Measurements from ENCODE around the gene SLC25A19. TPM values are rescaled to one million over a fixed set of nuclear protein-coding genes. Genes with fewer than 3 reads are reported as not detected.

Gene SLC25A19
- total RNA-seq, 1 experiment from 2014 or later, result 29.0 TPM

- H3K9me3 ChIP-seq (ENCODE audit: control insufficient read depth, insufficient read depth, low read depth, low read length), result no peaks in the 10 kb centered on the region
- intact Hi-C loops (cut with micrococcal nuclease; ENCODE audit: unreplicated experiment) (no loop called here), in situ Hi-C loops (cut with HindIII; ENCODE audit: low pct_unique_long_range_greater_than_20kb, low sequenced_read_pairs) (no loop called here)
- ChIA-PET POLR2A (no interaction called here), CTCF (interaction anchor here (0.6 kb wide), 1 partner anchor 133 kb away, joined by 7 read pairs; no protein-coding TSS in a partner anchor)
- no peaks in the 10 kb centered on the region for H3K36me3 ChIP-seq (ENCODE audit: control insufficient read depth, insufficient read depth, low read length)
- DNase-seq (ENCODE audit: low read depth, low spot score) (no peak), ATAC-seq (no peak)
- 0 out of 2 replicates have a peak, but pooled peaks have one; percentile 5 for TF ChIP-seq POLR2AphosphoS5 (IDR thresholded peaks at IDR 0.05; ENCODE audit: low read depth, low read length)
- TF ChIP-seq REST (IDR thresholded peaks at IDR 0.05; ENCODE audit: insufficient read depth in 1 of 2, low read depth in 2 of 2, low read length in 1 of 2), result peak in 1 of 2 experiments; percentile 75; a peak in 3 of 4 replicates
- TF ChIP-seq CTCF (IDR thresholded peaks at IDR 0.05), result no peak
- TF ChIP-seq SIN3A (IDR thresholded peaks at IDR 0.05; ENCODE audit: borderline replicate concordance, insufficient read depth, low read depth, low read length), result no peak
- no peak for TF ChIP-seq TCF7L2 (IDR thresholded peaks at IDR 0.05; ENCODE audit: low read depth, low read length)
- H3K27me3 ChIP-seq (ENCODE audit: control insufficient read depth, insufficient read depth, low read length), result no peaks in the 10 kb centered on the region
- no peak overlapping the region for H3K4me3 ChIP-seq (ENCODE audit: low read depth in 2 of 2, low read length in 2 of 2)
- BruUV-seq (replicated peaks), result no TSS peak
- H3K4me1 ChIP-seq (ENCODE audit: control insufficient read depth, insufficient read depth, low read length), result peaks cover 19% of the 10 kb centered on the region
- no peak overlapping the region for H3K27ac ChIP-seq (ENCODE audit: low read length)
Observed at GRCh38 chr17:75273977-75274708, 15.1 kb downstream of the SLC25A19 start.

GRCh38 chr17:75272848-75273184 lies 16.4 kb downstream of the SLC25A19 start:
- ChIA-PET CTCF (no interaction called here), POLR2A (no interaction called here)
- peaks cover 27% of the 10 kb centered on the region for H3K4me1 ChIP-seq (ENCODE audit: control insufficient read depth, insufficient read depth, low read length)
- H3K9me3 ChIP-seq (ENCODE audit: control insufficient read depth, insufficient read depth, low read depth, low read length), result no peaks in the 10 kb centered on the region
- intact Hi-C loops (cut with micrococcal nuclease; ENCODE audit: unreplicated experiment) (no loop called here), in situ Hi-C loops (cut with HindIII; ENCODE audit: low pct_unique_long_range_greater_than_20kb, low sequenced_read_pairs) (no loop called here)
- no peaks in the 10 kb centered on the region for H3K36me3 ChIP-seq (ENCODE audit: control insufficient read depth, insufficient read depth, low read length)
- no peak overlapping the region for H3K4me3 ChIP-seq (ENCODE audit: low read depth in 2 of 2, low read length in 2 of 2)
- no peaks in the 10 kb centered on the region for H3K27me3 ChIP-seq (ENCODE audit: control insufficient read depth, insufficient read depth, low read length)
- ATAC-seq (no peak), DNase-seq (ENCODE audit: low read depth, low spot score) (no peak)
- H3K27ac ChIP-seq (ENCODE audit: low read length), result no peak overlapping the region
- TF ChIP-seq CTCF (IDR thresholded peaks at IDR 0.05), result no peak
- TF ChIP-seq SIN3A (IDR thresholded peaks at IDR 0.05; ENCODE audit: borderline replicate concordance, insufficient read depth, low read depth, low read length), result no peak
- TF ChIP-seq REST (IDR thresholded peaks at IDR 0.05; ENCODE audit: insufficient read depth in 1 of 2, low read depth in 2 of 2, low read length in 1 of 2), result no peak
- TF ChIP-seq POLR2AphosphoS5 (IDR thresholded peaks at IDR 0.05; ENCODE audit: low read depth, low read length), result no peak
- TF ChIP-seq TCF7L2 (IDR thresholded peaks at IDR 0.05; ENCODE audit: low read depth, low read length), result no peak
- no TSS peak for BruUV-seq (replicated peaks)
